Activated CD8-positive, alpha-beta T cell treated with anti-CD3 and anti-CD28 coated beads for 36 hours (primary cell): ENCODE results near the gene SERAC1. TPM values are rescaled to one million over a fixed set of nuclear protein-coding genes. Genes with fewer than 3 reads are reported as not detected.
A peak's percentile ranks its signal among the peaks of the same experiment; 100 is the strongest.

ENCODE experiments used
- ATAC-seq: fragments of 200-7000 bp; cut with Tn5 transposase; one replicate; pipeline ENCODE4 v1.10.0; 2021; ENCODE audit warnings: mild to moderate bottlenecking, moderate library complexity
- CTCF ChIA-PET: fragments of 350-600 bp; sonication (Branson Sonifier 250); formaldehyde crosslinking; loops from one replicate; lab custom pipeline; 2021; ENCODE audit warnings: antibody characterized with exemption; lab: Charles Lee
- POLR2A ChIA-PET: fragments of 350-600 bp; sonication (Branson Sonifier 250); formaldehyde crosslinking; loops from one replicate; lab custom pipeline; 2021; ENCODE audit warnings: antibody characterized with exemption; lab: Charles Lee
- DNase-seq: peaks from one replicate; pipeline ENCODE4 v3.0.0-alpha.2; 2020
- H3K27ac Mint-ChIP-seq: one replicate; pipeline ENCODE4 v1.8.0; 2021; ENCODE audit warnings: mild to moderate bottlenecking, mixed read lengths
- H3K27me3 Mint-ChIP-seq: one replicate; pipeline ENCODE4 v1.8.0; 2021; ENCODE audit warnings: mixed read lengths
- H3K36me3 Mint-ChIP-seq: one replicate; pipeline ENCODE4 v1.8.0; 2021; ENCODE audit warnings: low read depth, mixed read lengths
- H3K4me1 Mint-ChIP-seq: one replicate; pipeline ENCODE4 v1.8.0; 2021; ENCODE audit warnings: low read depth, mixed read lengths
- H3K4me3 Mint-ChIP-seq: one replicate; pipeline ENCODE4 v1.8.0; 2021; ENCODE audit warnings: mild to moderate bottlenecking, moderate library complexity, mixed read lengths
- H3K9me3 Mint-ChIP-seq: one replicate; pipeline ENCODE4 v1.8.0; 2021; ENCODE audit warnings: mixed read lengths
- CTCF ChIP-seq: fragments of 200-600 bp; IDR thresholded peaks from one replicate; pipeline ENCODE4 v1.8.0; 2022; ENCODE audit warnings: antibody characterized with exemption, mild to moderate bottlenecking
- intact Hi-C: fragments of 100-400 bp; cut with micrococcal nuclease; formaldehyde crosslinking; loops from one replicate; pipeline ENCODE4 v1.10.0; 2022
- total RNA-seq, 2 experiments: library from RNA; stranded (reverse); gene quantifications; one replicate each; pipeline ENCODE4 v1.2.3, GENCODE V29; 2021

The SERAC1 gene
- total RNA-seq, 2 experiments from 2014 or later, result 4.2 to 5.4 TPM

GRCh38 chr6:158111987-158112386 lies 56.1 kb downstream of the SERAC1 start:
- ChIA-PET POLR2A (interaction anchor here (0.5 kb wide), 1 partner anchor 434 kb away, joined by 5 read pairs; no protein-coding TSS in a partner anchor), CTCF (interaction anchor here (1.0 kb wide), 1 partner anchor 20 kb away, joined by 3 read pairs; no protein-coding TSS in a partner anchor)
- Mint-ChIP-seq H3K27ac (no peak overlapping the region), H3K27me3 (no peaks in the 10 kb centered on the region), H3K4me3 (no peak overlapping the region), H3K9me3 (no peaks in the 10 kb centered on the region), H3K4me1 (no peaks in the 10 kb centered on the region), H3K36me3 (peaks cover 16% of the 10 kb centered on the region)
- ATAC-seq (no peak), DNase-seq (no peak)
- no peak for TF ChIP-seq CTCF
- intact Hi-C loops, result no loop called here

GRCh38 chr6:158110986-158111385 lies 57.1 kb downstream of the SERAC1 start:
- no peak for ATAC-seq
- intact Hi-C loops, result no loop called here
- Mint-ChIP-seq H3K4me1 (no peaks in the 10 kb centered on the region), H3K27me3 (no peaks in the 10 kb centered on the region), H3K27ac (no peak overlapping the region), H3K36me3 (peaks cover 16% of the 10 kb centered on the region), H3K4me3 (no peak overlapping the region), H3K9me3 (no peaks in the 10 kb centered on the region)
- POLR2A ChIA-PET, result interaction anchor here (0.6 kb wide), 1 partner anchor 463 kb away, joined by 4 read pairs; no protein-coding TSS in a partner anchor
- CTCF ChIA-PET, result interaction anchor here (0.7 kb wide), 1 partner anchor 39 kb away, joined by 4 read pairs; no protein-coding TSS in a partner anchor
- no peak for DNase-seq
- no peak for TF ChIP-seq CTCF

- Mint-ChIP-seq H3K27me3 (no peaks in the 10 kb centered on the region), H3K36me3 (peaks cover 16% of the 10 kb centered on the region), H3K9me3 (no peaks in the 10 kb centered on the region), H3K27ac (peak overlapping the region; percentile 10), H3K4me3 (no peak overlapping the region), H3K4me1 (no peaks in the 10 kb centered on the region)
- DNase-seq (no peak), ATAC-seq (no peak)
- POLR2A ChIA-PET, result no interaction called here
- intact Hi-C loops, result no loop called here
- CTCF ChIA-PET, result interaction anchor here (0.9 kb wide), 1 partner anchor 236 kb away, joined by 3 read pairs; no protein-coding TSS in a partner anchor
- no peak for TF ChIP-seq CTCF
These were observed 58.3 kb downstream of the SERAC1 start for GRCh38 chr6:158109748-158110147.

GRCh38 chr6:158104696-158105095 lies 63.4 kb downstream of the SERAC1 start:
- no peaks in the 10 kb centered on the region for H3K4me1 Mint-ChIP-seq
- TF ChIP-seq CTCF, result no peak
- ATAC-seq (no peak), DNase-seq (no peak)
- H3K36me3 Mint-ChIP-seq, result peaks cover 9% of the 10 kb centered on the region
- ChIA-PET CTCF (interaction anchor here (1.0 kb wide), 1 partner anchor 28 kb away, joined by 3 read pairs; no protein-coding TSS in a partner anchor), POLR2A (no interaction called here)
- H3K27ac Mint-ChIP-seq, result no peak overlapping the region
- intact Hi-C loops, result no loop called here
- no peaks in the 10 kb centered on the region for H3K9me3 Mint-ChIP-seq
- no peak overlapping the region for H3K4me3 Mint-ChIP-seq
- no peaks in the 10 kb centered on the region for H3K27me3 Mint-ChIP-seq

GRCh38 chr6:158103228-158103627 lies 64.8 kb downstream of the SERAC1 start:
- Mint-ChIP-seq H3K27ac (no peak overlapping the region), H3K36me3 (peaks cover 5% of the 10 kb centered on the region), H3K4me3 (no peak overlapping the region), H3K27me3 (no peaks in the 10 kb centered on the region), H3K4me1 (no peaks in the 10 kb centered on the region), H3K9me3 (no peaks in the 10 kb centered on the region)
- ChIA-PET CTCF (no interaction called here), POLR2A (no interaction called here)
- no peak for ATAC-seq
- TF ChIP-seq CTCF, result no peak
- intact Hi-C loops, result no loop called here
- DNase-seq, result no peak
